HEK293T (cell line): ENCODE data around the gene THSD4.

Experiments used
- ARNT ChIP-seq: fragments of 450-650 bp; IDR thresholded peaks from 2 replicates; pipeline ENCODE4 v1.6.1; 2017; ENCODE audit warnings: mild to moderate bottlenecking
- ELF4 ChIP-seq: fragments of 450-650 bp; IDR thresholded peaks from 2 replicates; pipeline ENCODE4 v1.6.1; 2017; ENCODE audit warnings: antibody characterized with exemption
- FOXA1 ChIP-seq: fragments of 450-650 bp; IDR thresholded peaks from 2 replicates; pipeline ENCODE4 v1.6.1; 2016; ENCODE audit warnings: mild to moderate bottlenecking
- FOXK2 ChIP-seq: fragments of 450-650 bp; IDR thresholded peaks from 2 replicates; pipeline ENCODE4 v1.6.1; 2016; ENCODE audit warnings: mild to moderate bottlenecking
- FOXM1 ChIP-seq: fragments of 450-650 bp; IDR thresholded peaks from 2 replicates; pipeline ENCODE4 v1.6.1; 2017; ENCODE audit warnings: mild to moderate bottlenecking, borderline replicate concordance
- HDGF ChIP-seq: fragments of 450-650 bp; IDR thresholded peaks from 2 replicates; pipeline ENCODE4 v1.6.1; 2017; ENCODE audit warnings: antibody characterized with exemption, borderline replicate concordance
- L3MBTL2 ChIP-seq: fragments of 450-650 bp; conservative IDR thresholded peaks from 2 replicates; pipeline ENCODE4 v1.6.1; 2016; ENCODE audit warnings: mild to moderate bottlenecking
- NFRKB ChIP-seq: fragments of 450-650 bp; IDR thresholded peaks from 2 replicates; pipeline ENCODE4 v1.6.1; 2016; ENCODE audit warnings: mild to moderate bottlenecking, moderate library complexity
- PKNOX1 ChIP-seq: fragments of 450-650 bp; IDR thresholded peaks from 2 replicates; pipeline ENCODE4 v1.6.1; 2016
- SP1 ChIP-seq: fragments of 450-650 bp; IDR thresholded peaks from 2 replicates; pipeline ENCODE4 v1.6.1; 2017
- SUZ12 ChIP-seq: fragments of 450-650 bp; IDR thresholded peaks from 2 replicates; pipeline ENCODE4 v1.6.1; 2016; ENCODE audit warnings: mild to moderate bottlenecking
- TARDBP ChIP-seq: fragments of 450-650 bp; IDR thresholded peaks from 2 replicates; pipeline ENCODE4 v1.6.1; 2016

- TF ChIP-seq SP1 (no peak), ARNT (no peak), ELF4 (no peak), SUZ12 (no peak), PKNOX1 (no peak), TARDBP (no peak), NFRKB (no peak), HDGF (no peak), FOXK2 (no peak), L3MBTL2 (no peak), FOXM1 (no peak), FOXA1 (no peak)
These were observed 481.4 kb downstream of the THSD4 start for GRCh38 chr15:71596672-71597071.
